Measurements from ENCODE around the gene NAPSA.

GRCh38 chr19:50383001-50383851, 17.8 kb upstream of the NAPSA start:
- TF ChIP-seq CTCF (IDR thresholded peaks at IDR 0.05) (no peak), POLR2AphosphoS5 (IDR thresholded peaks at IDR 0.05) (no peak)

Data from prostate gland (tissue), 2 donors.